Measurements from ENCODE around the gene ACTMAP.

Gene ACTMAP

DNA sequence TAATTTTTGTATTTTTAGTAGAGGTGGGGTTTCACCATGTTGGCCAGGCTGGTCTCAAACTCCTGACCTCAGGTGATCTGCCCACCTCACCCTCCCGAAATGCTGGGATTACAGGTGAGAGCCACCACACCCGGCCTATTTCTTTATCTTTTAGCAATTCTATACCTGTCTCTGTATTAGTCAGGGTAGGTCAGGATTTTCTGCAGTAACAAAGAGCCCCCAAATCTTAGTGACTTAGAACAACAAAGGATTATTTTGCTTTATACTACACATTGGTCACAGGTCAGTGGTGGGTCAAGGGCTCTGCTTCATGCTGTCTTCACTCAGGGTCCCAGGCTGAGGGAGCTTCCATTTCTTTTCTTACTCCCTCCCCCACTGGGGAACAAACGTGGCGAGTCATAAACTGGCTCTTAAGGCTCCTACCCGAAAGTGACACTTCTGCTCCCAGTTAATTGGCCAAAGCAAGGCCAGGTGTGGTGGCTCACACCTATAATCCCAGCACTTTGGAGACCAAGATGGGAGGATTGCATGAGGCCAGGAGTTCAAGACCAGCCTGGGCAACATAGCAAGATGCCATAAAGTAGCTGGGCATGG lies 26.5 kb downstream of the ACTMAP start:
- H3K4me3 ChIP-seq (ENCODE audit: insufficient read depth, low read depth, low read length, poor library complexity, severe bottlenecking) = no peak overlapping the region
- H3K4me1 ChIP-seq (ENCODE audit: control insufficient read depth, insufficient read depth, low read length, poor library complexity, severe bottlenecking) = peaks cover 16% of the 10 kb centered on the region
- H3K27me3 ChIP-seq (replicated peaks; ENCODE audit: control insufficient read depth, insufficient read depth, low read length, poor library complexity, severe bottlenecking) = no peaks in the 10 kb centered on the region
- DNase-seq = no peak
- H3K9me3 ChIP-seq (ENCODE audit: control insufficient read depth, low read length) = no peaks in the 10 kb centered on the region
- no peak overlapping the region for H3K27ac ChIP-seq (ENCODE audit: insufficient read depth, low read length, poor library complexity, severe bottlenecking)
- H3K36me3 ChIP-seq (ENCODE audit: control insufficient read depth, insufficient read depth, low read length) = peaks cover 26% of the 10 kb centered on the region

- no peaks in the 10 kb centered on the region for H3K9me3 ChIP-seq (ENCODE audit: control insufficient read depth, low read length)
- H3K4me3 ChIP-seq (ENCODE audit: insufficient read depth, low read depth, low read length, poor library complexity, severe bottlenecking) = no peak overlapping the region
- H3K4me1 ChIP-seq (ENCODE audit: control insufficient read depth, insufficient read depth, low read length, poor library complexity, severe bottlenecking) = peaks cover 32% of the 10 kb centered on the region
- peaks cover 26% of the 10 kb centered on the region for H3K36me3 ChIP-seq (ENCODE audit: control insufficient read depth, insufficient read depth, low read length)
- DNase-seq = no peak
- H3K27me3 ChIP-seq (replicated peaks; ENCODE audit: control insufficient read depth, insufficient read depth, low read length, poor library complexity, severe bottlenecking) = no peaks in the 10 kb centered on the region
- H3K27ac ChIP-seq (ENCODE audit: insufficient read depth, low read length, poor library complexity, severe bottlenecking) = no peak overlapping the region
Measured at GRCh38 chr19:40721936-40722661, 28.2 kb downstream of the ACTMAP start.

DNA sequence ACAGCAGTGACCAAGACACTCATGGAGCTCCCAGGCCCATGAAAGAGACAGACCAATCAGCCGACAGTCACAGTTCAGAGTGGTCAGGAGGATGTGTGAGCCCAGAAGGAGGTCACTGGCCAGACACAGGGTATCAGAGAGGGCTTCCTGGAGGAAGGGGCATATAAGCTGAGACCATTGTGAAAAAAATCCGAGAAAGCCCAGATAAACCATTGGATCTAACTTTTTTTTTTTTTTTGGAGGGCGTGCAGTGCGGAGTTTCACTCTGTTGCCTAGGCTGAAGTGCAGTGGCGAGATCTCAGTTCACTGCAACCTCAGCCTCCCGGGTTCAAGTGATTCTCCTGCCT lies 29.2 kb downstream of the ACTMAP start:
- H3K4me1 ChIP-seq (ENCODE audit: control insufficient read depth, insufficient read depth, low read length, poor library complexity, severe bottlenecking) = peaks cover 33% of the 10 kb centered on the region
- no peaks in the 10 kb centered on the region for H3K9me3 ChIP-seq (ENCODE audit: control insufficient read depth, low read length)
- no peak for DNase-seq
- no peak overlapping the region for H3K27ac ChIP-seq (ENCODE audit: insufficient read depth, low read length, poor library complexity, severe bottlenecking)
- H3K27me3 ChIP-seq (replicated peaks; ENCODE audit: control insufficient read depth, insufficient read depth, low read length, poor library complexity, severe bottlenecking) = no peaks in the 10 kb centered on the region
- peaks cover 21% of the 10 kb centered on the region for H3K36me3 ChIP-seq (ENCODE audit: control insufficient read depth, insufficient read depth, low read length)
- no peak overlapping the region for H3K4me3 ChIP-seq (ENCODE audit: insufficient read depth, low read depth, low read length, poor library complexity, severe bottlenecking)

DNA sequence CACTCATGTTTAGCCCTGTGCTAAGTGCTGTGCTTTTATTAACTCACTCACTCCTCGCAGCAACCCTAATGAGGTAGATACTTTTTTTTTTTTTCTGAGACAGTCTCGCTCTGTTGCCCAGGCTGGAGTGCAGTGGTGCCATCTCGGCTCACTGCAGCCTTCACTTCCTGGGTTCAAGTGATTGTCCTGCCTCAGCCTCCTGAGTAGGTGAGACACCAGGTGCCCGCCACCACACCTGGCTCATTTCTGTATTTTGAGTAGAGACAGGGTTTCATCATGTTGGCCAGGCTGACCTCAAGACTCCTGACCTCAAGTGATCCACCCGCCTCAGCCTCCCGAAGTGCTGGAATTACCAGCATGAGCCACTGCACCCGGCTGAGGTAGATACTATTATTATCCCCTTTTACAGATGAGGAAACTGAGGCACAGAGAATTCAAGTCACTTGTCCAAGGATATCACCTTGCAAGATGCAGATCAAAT lies 30.8 kb downstream of the ACTMAP start:
- no peak for DNase-seq
- H3K9me3 ChIP-seq (ENCODE audit: control insufficient read depth, low read length) = no peaks in the 10 kb centered on the region
- H3K4me3 ChIP-seq (ENCODE audit: insufficient read depth, low read depth, low read length, poor library complexity, severe bottlenecking) = no peak overlapping the region
- H3K27ac ChIP-seq (ENCODE audit: insufficient read depth, low read length, poor library complexity, severe bottlenecking) = no peak overlapping the region
- H3K4me1 ChIP-seq (ENCODE audit: control insufficient read depth, insufficient read depth, low read length, poor library complexity, severe bottlenecking) = peaks cover 44% of the 10 kb centered on the region
- peaks cover 12% of the 10 kb centered on the region for H3K36me3 ChIP-seq (ENCODE audit: control insufficient read depth, insufficient read depth, low read length)
- no peaks in the 10 kb centered on the region for H3K27me3 ChIP-seq (replicated peaks; ENCODE audit: control insufficient read depth, insufficient read depth, low read length, poor library complexity, severe bottlenecking)

- Histone ChIP-seq H3K36me3 (ENCODE audit: control insufficient read depth, insufficient read depth, low read length) (peaks cover 9% of the 10 kb centered on the region), H3K4me1 (ENCODE audit: control insufficient read depth, insufficient read depth, low read length, poor library complexity, severe bottlenecking) (peaks cover 50% of the 10 kb centered on the region), H3K27me3 (replicated peaks; ENCODE audit: control insufficient read depth, insufficient read depth, low read length, poor library complexity, severe bottlenecking) (no peaks in the 10 kb centered on the region), H3K9me3 (ENCODE audit: control insufficient read depth, low read length) (no peaks in the 10 kb centered on the region), H3K27ac (ENCODE audit: insufficient read depth, low read length, poor library complexity, severe bottlenecking) (no peak overlapping the region), H3K4me3 (ENCODE audit: insufficient read depth, low read depth, low read length, poor library complexity, severe bottlenecking) (no peak overlapping the region)
- no peak for DNase-seq
Measured at GRCh38 chr19:40718774-40719391, 31.4 kb downstream of the ACTMAP start.

- Histone ChIP-seq H3K36me3 (ENCODE audit: control insufficient read depth, insufficient read depth, low read length) (peaks cover 4% of the 10 kb centered on the region), H3K9me3 (ENCODE audit: control insufficient read depth, low read length) (no peaks in the 10 kb centered on the region), H3K27me3 (replicated peaks; ENCODE audit: control insufficient read depth, insufficient read depth, low read length, poor library complexity, severe bottlenecking) (no peaks in the 10 kb centered on the region), H3K4me1 (ENCODE audit: control insufficient read depth, insufficient read depth, low read length, poor library complexity, severe bottlenecking) (peaks cover 52% of the 10 kb centered on the region), H3K27ac (ENCODE audit: insufficient read depth, low read length, poor library complexity, severe bottlenecking) (peak overlapping the region; percentile 95), H3K4me3 (ENCODE audit: insufficient read depth, low read depth, low read length, poor library complexity, severe bottlenecking) (peak overlapping the region; percentile 67)
- no peak for DNase-seq
Measured at GRCh38 chr19:40717880-40718773, 32.1 kb downstream of the ACTMAP start.

- H3K9me3 ChIP-seq (ENCODE audit: control insufficient read depth, low read length) = no peaks in the 10 kb centered on the region
- peak overlapping the region; percentile 95 for H3K27ac ChIP-seq (ENCODE audit: insufficient read depth, low read length, poor library complexity, severe bottlenecking)
- no peak for DNase-seq
- peaks cover 52% of the 10 kb centered on the region for H3K4me1 ChIP-seq (ENCODE audit: control insufficient read depth, insufficient read depth, low read length, poor library complexity, severe bottlenecking)
- peaks cover 4% of the 10 kb centered on the region for H3K36me3 ChIP-seq (ENCODE audit: control insufficient read depth, insufficient read depth, low read length)
- H3K27me3 ChIP-seq (replicated peaks; ENCODE audit: control insufficient read depth, insufficient read depth, low read length, poor library complexity, severe bottlenecking) = no peaks in the 10 kb centered on the region
- H3K4me3 ChIP-seq (ENCODE audit: insufficient read depth, low read depth, low read length, poor library complexity, severe bottlenecking) = peak overlapping the region; percentile 67
Measured at GRCh38 chr19:40717325-40717879, 32.9 kb downstream of the ACTMAP start.

GRCh38 chr19:40716482-40717324 lies 33.6 kb downstream of the ACTMAP start, which contains the start of the genes COQ8B and ITPKC:
Gene COQ8B, minus strand, starts transcription at chr19:40716886. Its CDS starts 2,254 bp downstream, at chr19:40714632.
Gene ITPKC, plus strand, starts transcription at chr19:40717112. Its CDS starts 24 bp downstream, at chr19:40717136.
- Histone ChIP-seq H3K36me3 (ENCODE audit: control insufficient read depth, insufficient read depth, low read length) (peaks cover 1% of the 10 kb centered on the region), H3K4me3 (ENCODE audit: insufficient read depth, low read depth, low read length, poor library complexity, severe bottlenecking) (peak within 1 kb of the TSS; percentile 67), H3K27ac (ENCODE audit: insufficient read depth, low read length, poor library complexity, severe bottlenecking) (peak within 1 kb of the TSS; percentile 95), H3K9me3 (ENCODE audit: control insufficient read depth, low read length) (no peaks in the 10 kb centered on the region), H3K4me1 (ENCODE audit: control insufficient read depth, insufficient read depth, low read length, poor library complexity, severe bottlenecking) (peaks cover 45% of the 10 kb centered on the region), H3K27me3 (replicated peaks; ENCODE audit: control insufficient read depth, insufficient read depth, low read length, poor library complexity, severe bottlenecking) (no peaks in the 10 kb centered on the region)
- DNase-seq = peak; percentile 99 to 100 (median 99)
